Pulmonary artery endothelial cell (primary cell): ENCODE results near the gene HGD. TPM values are rescaled to one million over a fixed set of nuclear protein-coding genes. Genes with fewer than 3 reads are reported as not detected.
A peak's percentile ranks its signal among the peaks of the same experiment; 100 is the strongest.
"Not testable (repeated sequence)": the region's sequence is repeated elsewhere in the genome, so short reads cannot be mapped to it uniquely, and the experiment has no call there.

Experiments
- DNase-seq: peaks from one replicate; pipeline ENCODE4 v3.0.0-alpha.2; 2011; ENCODE audit warnings: low read depth, low spot score
- total RNA-seq: library from RNA; depleted of rRNA; stranded (reverse); fragments of >200 nt; gene quantifications from 2 replicates; pipeline ENCODE4 v1.2.3, GENCODE V29; 2014

HGD gene
- total RNA-seq, 1 donor from 2014 or later: 0.26 TPM

- no peak for DNase-seq
These were observed 3.1 kb downstream of the HGD start for GRCh38 chr3:120678984-120679383.

- peak; percentile 85 for DNase-seq
These were observed 3.6 kb downstream of the HGD start for GRCh38 chr3:120678331-120678947.

GRCh38 chr3:120677193-120677592 is 4.8 kb downstream of the HGD start:
- not testable (repeated sequence) for DNase-seq

GRCh38 chr3:120673116-120673515 is 8.9 kb downstream of the HGD start:
- DNase-seq: no peak

- no peak for DNase-seq
These were observed 11.5 kb downstream of the HGD start for GRCh38 chr3:120670576-120670975.

GRCh38 chr3:120664926-120665325 is 17.1 kb downstream of the HGD start:
- DNase-seq: no peak

- DNase-seq: no peak
These were observed 20.1 kb downstream of the HGD start for GRCh38 chr3:120661945-120662344.

GRCh38 chr3:120661106-120661905 is 20.7 kb downstream of the HGD start:
- DNase-seq: no peak

GRCh38 chr3:120659834-120660233 is 22.2 kb downstream of the HGD start:
- no peak for DNase-seq

- DNase-seq: no peak
These were observed 22.8 kb downstream of the HGD start for GRCh38 chr3:120659285-120659684.

GRCh38 chr3:120652896-120653545 is 29.0 kb downstream of the HGD start:
- no peak for DNase-seq

GRCh38 chr3:120652281-120652680 is 29.8 kb downstream of the HGD start:
- DNase-seq: no peak

GRCh38 chr3:120650311-120650710 is 31.7 kb downstream of the HGD start:
- no peak for DNase-seq

GRCh38 chr3:120649830-120650233 is 32.2 kb downstream of the HGD start:
- no peak for DNase-seq

GRCh38 chr3:120648290-120648689 is 33.7 kb downstream of the HGD start:
- no peak for DNase-seq

- no peak for DNase-seq
These were observed 35.1 kb downstream of the HGD start for GRCh38 chr3:120646771-120647432.

GRCh38 chr3:120645083-120645845 is 36.8 kb downstream of the HGD start:
- no peak for DNase-seq

GRCh38 chr3:120642368-120642948 is 39.6 kb downstream of the HGD start:
- peak; percentile 43 for DNase-seq

- no peak for DNase-seq
These were observed 40.3 kb downstream of the HGD start for GRCh38 chr3:120641696-120642246.

GRCh38 chr3:120640231-120640630 is 41.8 kb downstream of the HGD start:
- no peak for DNase-seq
